Dedifferentiated amniotic fluid mesenchymal stem cell (primary cell): ENCODE measurements around the gene SPANXD.
"Not testable (repeated sequence)": the region's sequence is repeated elsewhere in the genome, so short reads cannot be mapped to it uniquely, and the experiment has no call there.

Experiments
- DNase-seq: peaks from one replicate; pipeline ENCODE4 v3.0.0-alpha.2; 2016; ENCODE audit errors: extremely low spot score

The SPANXD gene, protein sequence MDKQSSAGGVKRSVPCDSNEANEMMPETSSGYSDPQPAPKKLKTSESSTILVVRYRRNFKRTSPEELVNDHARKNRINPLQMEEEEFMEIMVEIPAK

DNA sequence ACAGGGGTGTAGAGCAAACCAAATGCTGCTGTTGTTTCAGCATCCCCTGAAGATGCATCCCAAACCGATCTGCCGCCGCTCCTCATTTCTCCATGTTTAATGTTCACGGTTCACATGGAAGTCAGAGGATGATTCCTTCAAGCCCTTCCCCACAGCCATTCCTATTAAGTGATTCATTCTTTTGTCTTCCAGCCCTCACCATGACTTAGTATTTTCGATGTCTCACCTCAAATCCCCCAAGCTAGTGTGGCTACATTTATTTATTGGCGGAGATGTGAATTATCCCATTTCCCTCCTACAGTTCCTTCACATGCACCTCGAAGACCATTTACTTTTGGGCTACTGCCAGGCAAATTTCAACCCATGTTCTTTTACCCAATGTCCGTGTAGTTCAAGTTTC lies at the start of gene SPANXD:
SPANXD (minus strand) TSS at position 101 of the 400 bp plus-strand sequence. CDS start 334 bp downstream, outside the sequence.
- not testable (repeated sequence) for DNase-seq

DNA sequence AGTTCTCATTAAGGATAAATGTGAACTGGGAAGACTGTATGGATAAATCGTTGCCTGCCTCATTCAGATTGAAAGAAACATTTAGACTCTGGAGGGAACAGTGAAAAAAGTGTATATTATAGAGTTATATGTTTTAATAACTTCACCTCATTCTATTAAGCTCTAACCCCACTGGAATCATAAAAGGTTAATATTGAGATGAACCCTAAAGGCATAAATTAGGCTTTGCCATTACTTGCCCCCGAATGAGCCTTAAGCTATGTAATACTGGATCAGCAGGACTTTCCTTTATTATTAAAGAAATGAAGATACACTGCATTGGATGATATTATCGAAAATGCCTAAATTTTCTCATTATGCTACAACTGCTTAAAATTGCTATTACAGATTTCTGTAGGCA lies 44.1 kb upstream of the SPANXD start:
- no peak for DNase-seq

DNA sequence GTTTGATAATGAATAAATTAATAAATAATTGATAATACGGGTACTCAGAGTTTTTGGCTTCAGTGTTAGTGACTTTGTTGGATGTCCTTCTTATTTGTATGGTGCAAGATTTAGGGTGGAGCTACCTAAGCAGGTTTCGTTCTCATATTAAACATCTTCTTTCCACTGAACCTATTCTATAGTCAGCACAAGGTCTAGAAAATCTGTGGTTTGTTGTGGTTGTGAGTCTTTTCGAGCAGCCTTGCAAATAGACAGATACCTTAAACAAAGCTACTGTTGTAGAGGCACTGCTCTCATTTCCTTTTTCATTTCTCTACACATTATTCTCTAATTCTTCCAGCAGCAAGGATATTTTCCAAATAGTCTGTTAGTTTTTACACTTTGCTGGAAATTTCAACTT lies 38.1 kb upstream of the SPANXD start:
- no peak for DNase-seq

DNA sequence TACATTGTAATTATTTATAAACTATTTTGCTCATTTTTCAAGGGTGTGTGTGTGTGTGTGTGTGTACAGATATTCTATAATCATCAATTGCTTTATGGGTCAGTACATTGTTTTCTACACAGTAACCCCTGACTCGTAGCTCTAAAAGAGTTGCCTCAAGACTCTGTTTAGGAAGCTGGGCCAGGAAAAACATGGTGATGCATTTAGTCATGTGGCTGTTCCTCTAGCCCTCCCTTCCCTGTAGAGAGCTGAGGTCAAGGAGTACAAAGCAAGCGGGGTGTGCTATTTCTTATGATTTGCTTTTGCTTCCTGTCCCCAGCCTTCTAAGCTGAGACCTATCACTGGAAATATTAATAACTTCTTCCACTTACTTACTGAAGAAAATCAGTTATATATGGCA lies 34.8 kb upstream of the SPANXD start:
- DNase-seq = no peak

DNA sequence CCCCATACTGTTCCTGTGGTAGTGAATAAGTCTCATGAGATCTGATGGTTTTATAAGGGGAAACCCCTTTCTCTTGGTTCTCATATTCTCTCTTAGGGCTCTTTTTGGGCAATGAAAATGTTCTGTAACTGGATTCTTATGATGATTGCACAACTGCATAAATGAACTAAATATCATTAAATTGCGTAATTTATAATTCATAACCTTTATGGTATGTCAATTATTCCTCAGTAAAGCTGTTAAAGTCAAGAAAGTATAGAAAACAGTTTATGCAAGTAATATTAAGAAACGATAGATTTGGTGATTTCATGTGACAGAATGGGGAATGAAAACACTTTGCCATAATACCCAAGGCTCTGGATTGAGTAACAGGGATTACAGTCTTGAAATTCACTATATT lies 33.5 kb upstream of the SPANXD start:
- no peak for DNase-seq

DNA sequence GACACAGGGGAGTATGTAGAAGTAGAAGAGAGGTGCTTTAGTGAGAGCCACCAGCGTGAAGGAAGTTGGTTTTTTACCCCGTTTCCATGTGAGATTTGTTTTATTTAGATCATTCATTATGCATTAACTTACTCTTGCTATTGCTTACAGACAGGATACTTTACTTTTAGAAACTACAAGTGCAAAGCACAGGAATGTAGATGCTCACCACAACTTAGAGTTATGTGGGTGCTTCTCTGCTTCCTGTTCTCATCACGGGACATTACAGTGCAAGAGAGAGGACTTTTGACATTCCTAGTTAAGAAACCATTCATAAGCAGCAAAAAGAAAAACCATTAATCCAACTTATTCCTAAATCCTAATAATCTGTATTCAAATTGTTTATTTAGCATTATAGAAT lies 25.6 kb upstream of the SPANXD start:
- no peak for DNase-seq

DNA sequence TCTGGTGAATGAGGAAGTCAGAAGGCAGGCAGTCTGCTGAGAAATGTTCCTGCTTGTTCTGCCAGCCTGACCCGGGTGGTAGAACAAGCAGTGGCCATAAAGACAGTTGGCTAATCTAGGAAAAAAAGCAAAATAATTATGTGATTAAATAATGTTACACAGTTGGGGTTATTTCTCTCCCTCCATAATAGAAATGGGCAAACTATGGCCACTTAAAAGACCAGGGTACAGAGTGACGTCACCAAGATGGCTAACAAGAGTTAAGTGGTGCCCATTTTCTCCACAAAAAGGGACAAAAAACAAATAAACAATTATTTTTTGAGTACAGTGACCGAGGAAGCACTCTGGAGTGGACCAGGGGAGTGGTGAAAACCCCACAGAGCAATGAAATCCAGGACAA lies 16.1 kb upstream of the SPANXD start:
- DNase-seq = no peak

DNA sequence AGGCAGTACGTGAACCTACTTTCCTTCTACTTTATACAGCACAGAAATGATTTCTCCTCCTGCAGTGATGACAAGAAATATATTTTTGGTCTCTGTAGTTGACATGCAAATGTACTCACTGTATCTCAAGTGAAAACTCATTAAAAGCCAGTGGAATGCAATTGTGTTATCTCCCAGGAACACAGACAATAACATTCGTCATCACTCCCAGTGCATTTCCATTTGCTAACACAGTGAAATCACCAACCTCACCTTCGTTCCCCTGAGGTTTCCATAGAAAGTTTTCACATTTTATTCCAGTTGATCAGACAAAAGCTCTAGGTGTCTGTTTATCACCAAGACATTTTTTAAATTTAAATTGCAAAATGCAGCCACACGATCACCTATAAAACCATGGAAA lies 2.5 kb upstream of the SPANXD start:
- DNase-seq = no peak

DNA sequence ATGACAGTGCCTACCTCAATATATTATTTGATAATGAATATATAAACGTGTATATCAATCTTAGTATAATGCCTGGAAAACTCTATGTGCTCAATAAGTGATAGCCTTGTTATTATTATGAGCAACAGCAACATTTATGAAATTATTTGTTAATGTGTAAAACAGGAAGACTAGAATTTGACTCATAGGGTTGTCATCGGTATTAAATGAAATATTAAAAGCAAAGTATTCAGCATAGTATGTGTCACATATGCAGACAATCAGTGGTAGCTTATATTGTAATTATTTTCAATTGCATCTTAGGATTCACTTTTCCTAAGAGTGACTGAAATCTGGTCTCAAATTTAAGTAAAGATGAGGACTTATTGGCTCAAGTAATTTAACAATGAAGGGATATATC lies 24.6 kb downstream of the SPANXD start:
- no peak for DNase-seq

DNA sequence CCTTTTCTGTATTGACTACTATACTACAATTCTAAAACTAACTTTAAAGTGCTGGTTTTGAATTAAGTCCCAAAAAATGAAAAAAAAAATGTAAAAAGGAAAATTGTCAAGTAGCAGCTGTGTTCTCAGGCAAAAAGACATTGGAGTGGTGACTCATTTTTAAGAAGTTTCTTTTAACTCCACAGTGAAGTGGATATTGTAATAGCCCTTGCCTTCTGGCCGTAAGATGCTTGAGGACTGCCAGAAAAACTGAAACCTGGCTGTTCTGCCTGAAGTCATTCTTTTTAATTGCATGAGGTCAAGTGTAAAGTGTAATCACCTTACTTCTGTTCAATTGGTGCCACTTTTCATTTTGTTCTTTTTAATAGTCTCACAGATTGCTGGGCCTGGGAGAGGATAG lies 28.9 kb downstream of the SPANXD start:
- no peak for DNase-seq

DNA sequence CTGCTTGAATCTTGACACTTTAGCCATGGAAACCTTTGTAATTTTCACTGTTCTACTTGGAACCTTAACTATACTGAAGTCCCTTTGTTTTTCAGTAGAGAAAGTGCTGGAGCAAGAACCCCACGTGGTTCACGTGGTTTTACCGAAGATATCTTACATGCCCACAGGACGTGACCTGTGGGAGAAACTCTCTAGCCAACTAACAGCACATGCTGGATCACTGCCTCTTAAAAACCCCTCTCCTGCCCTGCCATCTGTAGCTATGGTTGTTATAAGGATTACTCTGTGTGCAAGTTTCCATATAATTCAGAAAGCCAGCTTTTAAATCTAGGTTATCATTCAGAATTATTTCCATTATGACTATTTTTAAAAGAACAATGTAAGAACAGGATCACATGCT lies 30.2 kb downstream of the SPANXD start:
- no peak for DNase-seq

DNA sequence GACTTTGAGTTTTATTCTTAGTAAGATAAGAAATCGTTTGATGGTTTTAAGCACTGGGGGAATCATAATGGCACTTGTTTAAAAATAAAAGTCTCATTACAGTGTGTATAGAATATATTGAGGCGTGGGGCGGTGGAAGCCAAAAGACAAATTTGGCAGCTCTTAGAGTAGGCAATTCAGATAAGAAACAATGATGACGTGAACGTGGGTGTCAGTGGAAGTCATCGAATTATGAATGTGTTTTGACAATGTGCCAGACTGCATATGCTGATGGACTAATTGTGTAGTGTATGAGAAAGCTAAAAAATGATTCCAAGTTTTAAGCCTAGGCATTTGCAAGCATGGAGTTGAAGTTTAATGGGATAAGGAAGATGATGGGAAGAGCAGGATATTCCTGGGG lies 35.8 kb downstream of the SPANXD start:
- DNase-seq = no peak

DNA sequence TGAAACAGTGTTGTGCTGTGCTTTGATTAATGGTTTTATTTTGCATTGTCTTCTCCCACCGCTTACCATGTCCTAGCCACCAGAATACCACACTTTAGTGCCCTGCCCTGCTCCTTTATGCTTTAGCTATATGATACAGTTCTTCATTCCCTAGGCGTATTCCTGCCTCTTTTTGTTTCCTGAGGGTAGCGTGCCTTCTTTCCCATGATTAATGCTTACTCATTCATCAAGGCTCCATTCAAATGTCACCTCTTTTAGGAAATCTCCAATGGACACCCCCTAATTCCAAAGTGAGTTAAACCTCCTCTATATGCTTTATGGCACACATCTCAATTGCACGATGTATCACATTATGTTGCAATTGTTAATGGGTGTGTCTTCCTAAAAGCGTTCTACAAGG lies 46.3 kb downstream of the SPANXD start:
- DNase-seq = no peak
